A549 (cell line): ENCODE results near the gene PPP3CB. TPM values are rescaled to one million over a fixed set of nuclear protein-coding genes. Genes with fewer than 3 reads are reported as not detected.

Experiments
- ATAC-seq, 2 experiments: fragments of 200-7000 bp in 1 of 2; fragments of >200 bp in 1 of 2; cut with Nextera tagmentation in 1 of 2; cut with Tn5 transposase in 1 of 2; 3 replicates each; pipeline versions ENCODE4 v1.8.0 to v1.9.1; 2018 to 2020; ENCODE audit warnings: mild to moderate bottlenecking in 1 of 2, moderate library complexity in 1 of 2
- CTCF ChIA-PET: fragments of 300-600 bp; sonication (Branson Sonifier 250); formaldehyde crosslinking; extraction: SDS; loops from one replicate; lab custom pipeline; 2021; ENCODE audit warnings: antibody characterized with exemption, inconsistent platforms; lab: Yijun Ruan, JAX
- POLR2A ChIA-PET: fragments of 350-600 bp; formaldehyde crosslinking; extraction: SDS; loops from one replicate; lab custom pipeline; 2021; ENCODE audit warnings: antibody characterized with exemption, inconsistent platforms; lab: Yijun Ruan, JAX
- DNase-seq, 2 experiments: peaks; one replicate each; pipeline versions ENCODE4 v3.0.0 to v3.0.0-alpha.2; 2011 to 2016; ENCODE audit warnings: low read depth in 1 of 2, low spot score in 1 of 2
- FAIRE-seq: peaks from 2 replicates; lab custom pipeline; 2011; peaks lifted over from hg19 to GRCh38; lab: Jason Lieb, UNC
- H3K27ac ChIP-seq, 2 experiments: fragments of >200 bp; sonication (Bioruptor Twin); formaldehyde crosslinking; 3 replicates each; pipeline ENCODE4 v1.5.1; 2016 to 2017
- H3K4me1 ChIP-seq: fragments of >200 bp; sonication (Bioruptor Twin); formaldehyde crosslinking; 3 replicates; pipeline ENCODE4 v1.6.1; 2016
- H3K4me2 ChIP-seq: fragments of >200 bp; sonication (Bioruptor Twin); formaldehyde crosslinking; 3 replicates; pipeline ENCODE4 v1.6.1; 2016
- H3K4me3 ChIP-seq: fragments of >200 bp; sonication (Bioruptor Twin); formaldehyde crosslinking; 3 replicates; pipeline ENCODE4 v1.5.1; 2016
- H3K9me3 ChIP-seq: fragments of >200 bp; sonication (Bioruptor Twin); formaldehyde crosslinking; 3 replicates; pipeline ENCODE4 v1.6.1; 2016
- BHLHE40 ChIP-seq: IDR thresholded peaks from 2 replicates; pipeline ENCODE4 v1.6.1; 2012; ENCODE audit warnings: low read depth, low read length, inconsistent platforms
- CBX2 ChIP-seq: fragments of 200-600 bp; sonication (generic); IDR thresholded peaks from 2 replicates; pipeline ENCODE4 v1.6.1; 2016; ENCODE audit warnings: low read depth, mild to moderate bottlenecking, borderline replicate concordance
- CBX8 ChIP-seq: fragments of 200-600 bp; sonication (generic); IDR thresholded peaks from 2 replicates; pipeline ENCODE4 v1.6.1; 2016
- CHD2 ChIP-seq: fragments of 150-350 bp; IDR thresholded peaks from 2 replicates; pipeline ENCODE4 v1.6.1; 2014; ENCODE audit warnings: low read length; ENCODE audit not compliant: partially characterized antibody
- CHD4 ChIP-seq: fragments of 200-600 bp; sonication (generic); IDR thresholded peaks from 2 replicates; pipeline ENCODE4 v1.6.1; 2016; ENCODE audit warnings: antibody characterized with exemption, mild to moderate bottlenecking, borderline replicate concordance
- E2F6 ChIP-seq: IDR thresholded peaks from 2 replicates; pipeline ENCODE4 v1.6.1; 2012; ENCODE audit warnings: low read depth, borderline replicate concordance
- EHMT2 ChIP-seq: fragments of 200-600 bp; sonication (generic); IDR thresholded peaks from 2 replicates; pipeline ENCODE4 v1.6.1; 2016; ENCODE audit warnings: antibody characterized with exemption, low read depth, mild to moderate bottlenecking, moderate library complexity
- ELK1 ChIP-seq: fragments of 150-350 bp; IDR thresholded peaks from 2 replicates; pipeline ENCODE4 v1.6.1; 2014; ENCODE audit warnings: low read depth, mild to moderate bottlenecking, low read length
- EP300 ChIP-seq, 2 experiments: fragments of >200 bp; sonication (Bioruptor Twin); formaldehyde crosslinking; IDR thresholded peaks; 2 replicates in 1 of 2; 3 replicates in 1 of 2; pipeline ENCODE4 v1.6.1; 2016 to 2017
- GATA3 ChIP-seq: IDR thresholded peaks from 2 replicates; pipeline ENCODE4 v1.6.1; 2012; ENCODE audit warnings: borderline replicate concordance
- HEYL ChIP-seq: fragments of 250-450 bp; sonication (Bioruptor Pico); IDR thresholded peaks from 2 replicates; pipeline ENCODE4 v1.8.0; 2021; ENCODE audit warnings: mild to moderate bottlenecking, moderate library complexity
- HMGXB4 ChIP-seq: fragments of 250-450 bp; sonication (Bioruptor Pico); IDR thresholded peaks from 2 replicates; pipeline ENCODE4 v1.5.0; 2021; ENCODE audit warnings: mild to moderate bottlenecking, moderate library complexity, borderline replicate concordance
- JUN ChIP-seq, 2 experiments: fragments of >200 bp; sonication (Bioruptor Twin); formaldehyde crosslinking; IDR thresholded peaks; 2 replicates in 1 of 2; 3 replicates in 1 of 2; pipeline ENCODE4 v1.6.1; 2016 to 2017
- JUNB ChIP-seq: fragments of >200 bp; sonication (Bioruptor Twin); formaldehyde crosslinking; IDR thresholded peaks from 2 replicates; pipeline ENCODE4 v1.6.1; 2016
- KDM5A ChIP-seq: fragments of 200-600 bp; sonication (generic); IDR thresholded peaks from 2 replicates; pipeline ENCODE4 v1.6.1; 2016; ENCODE audit warnings: antibody characterized with exemption, mild to moderate bottlenecking
- MAX ChIP-seq: IDR thresholded peaks from 2 replicates; pipeline ENCODE4 v1.6.1; 2012
- NFE2L2 ChIP-seq: fragments of 150-350 bp; conservative IDR thresholded peaks from 2 replicates; pipeline ENCODE4 v1.6.1; 2014; ENCODE audit warnings: low read length
- NPAS2 ChIP-seq: fragments of 250-450 bp; sonication (Bioruptor Pico); IDR thresholded peaks from 2 replicates; pipeline ENCODE4 v1.8.0; 2022; ENCODE audit warnings: mild to moderate bottlenecking, moderate library complexity, borderline replicate concordance
- POLR2A ChIP-seq: IDR thresholded peaks from 2 replicates; pipeline ENCODE4 v1.6.1; 2012; ENCODE audit warnings: mild to moderate bottlenecking, low read length
- POLR2AphosphoS2 ChIP-seq: conservative IDR thresholded peaks from 2 replicates; pipeline ENCODE4 v1.6.1; 2012; ENCODE audit warnings: low read length, improper control_type of control experiment, inconsistent platforms
- RNF2 ChIP-seq: fragments of 200-600 bp; sonication (generic); IDR thresholded peaks from 2 replicates; pipeline ENCODE4 v1.6.1; 2016; ENCODE audit warnings: low read depth, mild to moderate bottlenecking, antibody characterized with exemption, moderate library complexity, borderline replicate concordance
- SREBF2 ChIP-seq: fragments of 450-650 bp; IDR thresholded peaks from 2 replicates; pipeline ENCODE4 v1.6.1; 2014; ENCODE audit warnings: mild to moderate bottlenecking, moderate library complexity
- TP53 ChIP-seq: fragments of 250-450 bp; sonication (Bioruptor Pico); IDR thresholded peaks from 2 replicates; pipeline ENCODE4 v1.5.0; 2021; ENCODE audit warnings: mild to moderate bottlenecking, moderate library complexity
- ZC3H11A ChIP-seq: fragments of 450-650 bp; IDR thresholded peaks from 2 replicates; pipeline ENCODE4 v1.6.1; 2014; ENCODE audit warnings: antibody characterized with exemption, mild to moderate bottlenecking
- ZFP36 ChIP-seq: fragments of 450-650 bp; IDR thresholded peaks from 2 replicates; pipeline ENCODE4 v1.6.1; 2014; ENCODE audit warnings: borderline replicate concordance; ENCODE audit not compliant: partially characterized antibody
- WGBS: methylation state at CpG from one replicate; pipeline ENCODE4 v1.1.6; 2017; ENCODE audit errors: missing lambda C conversion rate; 5-methylcytosine and 5-hydroxymethylcytosine counted together
- polyA plus RNA-seq, 4 experiments: library from polyadenylated mRNA; depleted of rRNA in 3 of 4; stranded (reverse); fragments of >200 nt; fragmentation: RNase III in 1 of 4; extraction: RNeasy Plus Mini Kit Qiagen cat#74134 plus additional on column Dnase treatment in 1 of 4; gene quantifications; 2 replicates in 3 of 4; 3 replicates in 1 of 4; pipeline ENCODE4 v1.2.3, GENCODE V29; 2011 to 2017

The PPP3CB gene
- polyA plus RNA-seq, 2 of the 4 experiments (the other 2 are of a cell fraction) = 20.8 to 25.4 TPM

GRCh38 chr10:73446926-73447325 is 48.9 kb downstream of the PPP3CB start:
- H3K9me3 ChIP-seq = no peaks in the 10 kb centered on the region
- no peak overlapping the region for H3K27ac ChIP-seq
- TF ChIP-seq BHLHE40 (no peak), NFE2L2 (no peak), ZFP36 (no peak), ELK1 (no peak), CBX2 (no peak), POLR2AphosphoS2 (no peak), TP53 (no peak), NPAS2 (CRISPR knock-in tag) (no peak)
- TF ChIP-seq, all 56 proteins: peak for 0
- Histone ChIP-seq H3K4me3 (no peak overlapping the region), H3K4me2 (no peak overlapping the region), H3K4me1 (no peaks in the 10 kb centered on the region)
- no peak for ATAC-seq
- no peak for FAIRE-seq
- ChIA-PET POLR2A (no interaction called here), CTCF (interaction anchor here (1.3 kb wide), 1 partner anchor 82 kb away, joined by 3 read pairs; no protein-coding TSS in a partner anchor)
- DNase-seq = no peak

GRCh38 chr10:73444457-73444856 is 51.4 kb downstream of the PPP3CB start:
- no peak for DNase-seq
- H3K27ac ChIP-seq = no peak overlapping the region
- TF ChIP-seq JUN (IDR thresholded peaks at IDR 0.05) (no peak), GATA3 (no peak), MAX (no peak), HMGXB4 (no peak), CHD2 (no peak), EHMT2 (no peak), E2F6 (no peak), HEYL (CRISPR knock-in tag) (no peak), KDM5A (no peak), EP300 (IDR thresholded peaks at IDR 0.05) (no peak), ZC3H11A (no peak), SREBF2 (no peak), CBX8 (no peak), POLR2A (no peak), RNF2 (no peak), JUNB (no peak), CHD4 (no peak)
- TF ChIP-seq, all 56 proteins: peak for 0
- Histone ChIP-seq H3K4me3 (no peak overlapping the region), H3K9me3 (no peaks in the 10 kb centered on the region), H3K4me1 (0 out of 3 replicates have a peak, but pooled peaks cover under 1% of the 10 kb centered on the region), H3K4me2 (no peak overlapping the region)
- POLR2A ChIA-PET = no interaction called here
- CTCF ChIA-PET = interaction anchor here (1.3 kb wide), 1 partner anchor 85 kb away, joined by 4 read pairs; no protein-coding TSS in a partner anchor
- no peak for ATAC-seq
- WGBS = 83% methylated on average over 1 of the region's 1 CpG
- FAIRE-seq = no peak
